Stomach smooth muscle (tissue), 2 donors: Measurements from ENCODE around the gene ADAM19.

Experiments
- H3K27ac ChIP-seq: one replicate; pipeline ENCODE4 v1.7.0; 2013; ENCODE audit warnings: mild to moderate bottlenecking, low read length, inconsistent platforms
- H3K27me3 ChIP-seq, 2 donors: one replicate each; pipeline ENCODE4 v1.7.0; 2013; ENCODE audit warnings: low read length in 2 of 2; ENCODE audit not compliant: insufficient read depth in 2 of 2, control insufficient read depth in 1 of 2
- H3K36me3 ChIP-seq, 2 donors: one replicate each; pipeline ENCODE4 v1.7.0; 2013; ENCODE audit warnings: low read length in 2 of 2; ENCODE audit not compliant: control insufficient read depth in 2 of 2, insufficient read depth in 2 of 2
- H3K4me1 ChIP-seq: one replicate; pipeline ENCODE4 v1.7.0; 2013; ENCODE audit warnings: low read length; ENCODE audit not compliant: control insufficient read depth, insufficient read depth
- H3K4me3 ChIP-seq, 2 donors: one replicate each; pipeline ENCODE4 v1.7.0; 2013; ENCODE audit warnings: low read length in 2 of 2
- H3K9ac ChIP-seq, 2 donors: one replicate each; pipeline ENCODE4 v1.7.0; 2013; ENCODE audit warnings: low read length in 2 of 2, mild to moderate bottlenecking in 1 of 2
- H3K9me3 ChIP-seq, 2 donors: one replicate each; pipeline ENCODE4 v1.7.0; 2013; ENCODE audit warnings: low read length in 2 of 2; ENCODE audit not compliant: control insufficient read depth in 2 of 2
- donor health status: healthy.
- donor health status: Pancreatic carcinoma.

The ADAM19 gene

GRCh38 chr5:157575381-157576020, at the start of gene ADAM19:
Gene ADAM19, minus strand, starts transcription at chr5:157575775. Its CDS starts 79 bp downstream, at chr5:157575696.
- Histone ChIP-seq H3K9me3 (no peaks in the 10 kb centered on the region), H3K27me3 (no peaks in the 10 kb centered on the region), H3K36me3 (peaks cover 0 to 5% of the 10 kb centered on the region in 2 donors), H3K27ac (peak within 1 kb of the TSS; percentile 85), H3K4me3 (peak within 1 kb of the TSS; percentile 87 to 93), H3K9ac (peak within 1 kb of the TSS; percentile 87 to 93), H3K4me1 (peaks cover 30% of the 10 kb centered on the region)

- Histone ChIP-seq H3K4me3 (no peak overlapping the region), H3K4me1 (no peaks in the 10 kb centered on the region), H3K9me3 (no peaks in the 10 kb centered on the region), H3K27me3 (no peaks in the 10 kb centered on the region), H3K27ac (no peak overlapping the region), H3K36me3 (no peaks in the 10 kb centered on the region), H3K9ac (no peak overlapping the region)
These were observed 48.6 kb upstream of the ADAM19 start for GRCh38 chr5:157624144-157624543.

- Histone ChIP-seq H3K4me3 (no peak overlapping the region), H3K4me1 (no peaks in the 10 kb centered on the region)
These were observed 45.2 kb upstream of the ADAM19 start for GRCh38 chr5:157620776-157621175.

GRCh38 chr5:157618191-157618765, 42.7 kb upstream of the ADAM19 start:
- H3K4me3 ChIP-seq = no peak overlapping the region
- no peaks in the 10 kb centered on the region for H3K9me3 ChIP-seq
- H3K36me3 ChIP-seq = no peaks in the 10 kb centered on the region
- no peaks in the 10 kb centered on the region for H3K27me3 ChIP-seq
- H3K9ac ChIP-seq = no peak overlapping the region
- H3K27ac ChIP-seq = no peak overlapping the region
- H3K4me1 ChIP-seq = no peaks in the 10 kb centered on the region

More at GRCh38 chr5:157620776-157621175, 45.2 kb upstream of the ADAM19 start:
- Histone ChIP-seq H3K9ac (no peak overlapping the region), H3K36me3 (no peaks in the 10 kb centered on the region), H3K27me3 (no peaks in the 10 kb centered on the region), H3K9me3 (no peaks in the 10 kb centered on the region), H3K27ac (no peak overlapping the region)

GRCh38 chr5:157616785-157617184, 41.2 kb upstream of the ADAM19 start:
- Histone ChIP-seq H3K4me1 (peaks cover 10% of the 10 kb centered on the region), H3K9me3 (no peaks in the 10 kb centered on the region), H3K27me3 (no peaks in the 10 kb centered on the region), H3K36me3 (no peaks in the 10 kb centered on the region), H3K4me3 (no peak overlapping the region), H3K27ac (no peak overlapping the region), H3K9ac (no peak overlapping the region)

GRCh38 chr5:157613385-157614245, 38.0 kb upstream of the ADAM19 start:
- H3K9ac ChIP-seq = no peak overlapping the region
- peaks cover 12% of the 10 kb centered on the region for H3K4me1 ChIP-seq
- no peaks in the 10 kb centered on the region for H3K9me3 ChIP-seq
- H3K4me3 ChIP-seq = no peak overlapping the region
- H3K27me3 ChIP-seq = no peaks in the 10 kb centered on the region
- H3K36me3 ChIP-seq = no peaks in the 10 kb centered on the region
- no peak overlapping the region for H3K27ac ChIP-seq

GRCh38 chr5:157612581-157612980, 37.0 kb upstream of the ADAM19 start:
- Histone ChIP-seq H3K4me3 (no peak overlapping the region), H3K27ac (peak overlapping the region; percentile 19), H3K9ac (no peak overlapping the region), H3K4me1 (peaks cover 12% of the 10 kb centered on the region), H3K9me3 (no peaks in the 10 kb centered on the region), H3K36me3 (no peaks in the 10 kb centered on the region), H3K27me3 (no peaks in the 10 kb centered on the region)

- peak overlapping the region; percentile 19 for H3K27ac ChIP-seq
These were observed 36.2 kb upstream of the ADAM19 start for GRCh38 chr5:157611571-157612476.

GRCh38 chr5:157610990-157611389, 35.4 kb upstream of the ADAM19 start:
- no peaks in the 10 kb centered on the region for H3K36me3 ChIP-seq
- H3K27ac ChIP-seq = no peak overlapping the region
- no peaks in the 10 kb centered on the region for H3K9me3 ChIP-seq
- H3K4me3 ChIP-seq = no peak overlapping the region
- no peak overlapping the region for H3K9ac ChIP-seq
- peaks cover 12% of the 10 kb centered on the region for H3K4me1 ChIP-seq
- no peaks in the 10 kb centered on the region for H3K27me3 ChIP-seq

More at GRCh38 chr5:157611571-157612476, 36.2 kb upstream of the ADAM19 start:
- Histone ChIP-seq H3K9me3 (no peaks in the 10 kb centered on the region), H3K9ac (no peak overlapping the region), H3K4me1 (peaks cover 12% of the 10 kb centered on the region), H3K4me3 (no peak overlapping the region), H3K27me3 (no peaks in the 10 kb centered on the region), H3K36me3 (no peaks in the 10 kb centered on the region)

- H3K9me3 ChIP-seq = no peaks in the 10 kb centered on the region
- H3K27me3 ChIP-seq = no peaks in the 10 kb centered on the region
- no peak overlapping the region for H3K4me3 ChIP-seq
- no peaks in the 10 kb centered on the region for H3K36me3 ChIP-seq
- no peak overlapping the region for H3K9ac ChIP-seq
- no peak overlapping the region for H3K27ac ChIP-seq
- H3K4me1 ChIP-seq = peaks cover 12% of the 10 kb centered on the region
These were observed 33.5 kb upstream of the ADAM19 start for GRCh38 chr5:157608972-157609565.
